ENCODE measurements around the gene GPRC5C. TPM values are rescaled to one million over a fixed set of nuclear protein-coding genes. Genes with fewer than 3 reads are reported as not detected.
A peak's percentile ranks its signal among the peaks of the same experiment; 100 is the strongest.

Gene GPRC5C
- total and polyA plus RNA-seq, 2 of the 13 experiments (the other 11 are each of a cell fraction or from before 2014, with no cell fraction given): 85.6 to 300 TPM

GRCh38 chr17:74431568-74432423 lies at the start of gene GPRC5C (continued):
- TF ChIP-seq NFKBIZ (CRISPR knock-in tag; IDR thresholded peaks at IDR 0.05) (0 out of 2 replicates have a peak, but pooled peaks have one; percentile 35), ZNF562 (CRISPR knock-in tag; IDR thresholded peaks at IDR 0.05; ENCODE audit: borderline replicate concordance) (no peak), HOXD1 (CRISPR knock-in tag; IDR thresholded peaks at IDR 0.05) (peak; percentile 29; the same call in 1 of the 2 replicates), ZFP62 (CRISPR knock-in tag; IDR thresholded peaks at IDR 0.05) (no peak), ZNF7 (CRISPR knock-in tag; IDR thresholded peaks at IDR 0.05) (no peak), RFX5 (IDR thresholded peaks at IDR 0.05; ENCODE audit: low read depth, low read length) (no peak), ELK4 (CRISPR knock-in tag; IDR thresholded peaks at IDR 0.05; ENCODE audit: borderline replicate concordance) (no peak), ZNF44 (CRISPR knock-in tag; IDR thresholded peaks at IDR 0.05) (peak; percentile 78; the same call in 1 of the 2 replicates), GABPA (IDR thresholded peaks at IDR 0.05; ENCODE audit: low read depth, low read length) (no peak), GABPA (CRISPR knock-in tag; IDR thresholded peaks at IDR 0.05; ENCODE audit: low read depth) (peak; percentile 30; the same call in 1 of the 2 replicates), ZNF572 (CRISPR knock-in tag; IDR thresholded peaks at IDR 0.05) (no peak), ZGPAT (CRISPR knock-in tag; IDR thresholded peaks at IDR 0.05) (peak; percentile 77), STAG1 (CRISPR knock-in tag; IDR thresholded peaks at IDR 0.05) (no peak; the same call in 1 of the 2 replicates), PREB (CRISPR knock-in tag; IDR thresholded peaks at IDR 0.05) (no peak), SNAPC4 (CRISPR knock-in tag; IDR thresholded peaks at IDR 0.05) (peak; percentile 94), ZBTB46 (CRISPR knock-in tag; IDR thresholded peaks at IDR 0.05; ENCODE audit: borderline replicate concordance) (no peak), ZNF382 (CRISPR knock-in tag; IDR thresholded peaks at IDR 0.05; ENCODE audit: borderline replicate concordance) (no peak), SETDB1 (CRISPR knock-in tag; IDR thresholded peaks at IDR 0.05; ENCODE audit: borderline replicate concordance) (no peak), ZNF33A (CRISPR knock-in tag; IDR thresholded peaks at IDR 0.05; ENCODE audit: borderline replicate concordance) (no peak; the same call in 1 of the 2 replicates)

Data from HepG2 (cell line).